ENCODE data around the gene RAB43. TPM values are rescaled to one million over a fixed set of nuclear protein-coding genes. Genes with fewer than 3 reads are reported as not detected.

RAB43 gene
- total RNA-seq, 1 donor from 2014 or later = 11.4 TPM

DNA sequence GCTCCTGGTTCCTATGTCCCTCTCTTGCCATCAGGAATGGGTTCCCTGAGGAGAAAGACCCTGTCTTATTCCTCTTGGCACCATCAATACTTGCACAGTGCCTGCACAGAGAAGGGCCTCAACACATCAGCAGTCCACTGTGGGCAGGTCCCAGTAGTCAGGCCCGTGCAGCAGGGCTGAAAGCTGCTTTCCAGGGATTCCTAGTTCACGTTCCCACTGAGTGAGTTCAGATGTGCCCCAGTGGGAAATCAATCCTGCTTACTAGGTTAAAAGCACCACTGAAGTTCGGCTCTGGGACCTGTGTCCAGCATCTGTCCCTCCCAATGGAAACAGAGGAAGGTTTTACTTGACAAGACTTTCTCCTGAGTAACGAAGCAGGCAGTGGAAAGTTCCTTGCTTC is 15.7 kb downstream of the RAB43 start:
- TF ChIP-seq, protein P1, sequence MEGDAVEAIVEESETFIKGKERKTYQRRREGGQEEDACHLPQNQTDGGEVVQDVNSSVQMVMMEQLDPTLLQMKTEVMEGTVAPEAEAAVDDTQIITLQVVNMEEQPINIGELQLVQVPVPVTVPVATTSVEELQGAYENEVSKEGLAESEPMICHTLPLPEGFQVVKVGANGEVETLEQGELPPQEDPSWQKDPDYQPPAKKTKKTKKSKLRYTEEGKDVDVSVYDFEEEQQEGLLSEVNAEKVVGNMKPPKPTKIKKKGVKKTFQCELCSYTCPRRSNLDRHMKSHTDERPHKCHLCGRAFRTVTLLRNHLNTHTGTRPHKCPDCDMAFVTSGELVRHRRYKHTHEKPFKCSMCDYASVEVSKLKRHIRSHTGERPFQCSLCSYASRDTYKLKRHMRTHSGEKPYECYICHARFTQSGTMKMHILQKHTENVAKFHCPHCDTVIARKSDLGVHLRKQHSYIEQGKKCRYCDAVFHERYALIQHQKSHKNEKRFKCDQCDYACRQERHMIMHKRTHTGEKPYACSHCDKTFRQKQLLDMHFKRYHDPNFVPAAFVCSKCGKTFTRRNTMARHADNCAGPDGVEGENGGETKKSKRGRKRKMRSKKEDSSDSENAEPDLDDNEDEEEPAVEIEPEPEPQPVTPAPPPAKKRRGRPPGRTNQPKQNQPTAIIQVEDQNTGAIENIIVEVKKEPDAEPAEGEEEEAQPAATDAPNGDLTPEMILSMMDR (conservative IDR thresholded peaks at IDR 0.05) = no peak
- no peak for DNase-seq (ENCODE audit: low read depth, low spot score)
- no peaks in the 10 kb centered on the region for H3K9me3 Mint-ChIP-seq
- no peak overlapping the region for H3K27ac Mint-ChIP-seq (ENCODE audit: unreplicated experiment)
- no peaks in the 10 kb centered on the region for H3K36me3 Mint-ChIP-seq (ENCODE audit: low read depth)
- H3K4me1 Mint-ChIP-seq = no peaks in the 10 kb centered on the region
- no peaks in the 10 kb centered on the region for H3K27me3 Mint-ChIP-seq (ENCODE audit: low read depth)
- no peak overlapping the region for H3K4me3 Mint-ChIP-seq

- H3K9me3 Mint-ChIP-seq = no peaks in the 10 kb centered on the region
- H3K27me3 Mint-ChIP-seq (ENCODE audit: low read depth) = no peaks in the 10 kb centered on the region
- TF ChIP-seq, protein P1 (conservative IDR thresholded peaks at IDR 0.05) = no peak
- H3K4me3 Mint-ChIP-seq = no peak overlapping the region
- H3K36me3 Mint-ChIP-seq (ENCODE audit: low read depth) = no peaks in the 10 kb centered on the region
- H3K4me1 Mint-ChIP-seq = no peaks in the 10 kb centered on the region
- no peak for DNase-seq (ENCODE audit: low read depth, low spot score)
- H3K27ac Mint-ChIP-seq (ENCODE audit: unreplicated experiment) = no peak overlapping the region
These were observed 17.0 kb downstream of the RAB43 start for GRCh38 chr3:129104498-129105079.

DNA sequence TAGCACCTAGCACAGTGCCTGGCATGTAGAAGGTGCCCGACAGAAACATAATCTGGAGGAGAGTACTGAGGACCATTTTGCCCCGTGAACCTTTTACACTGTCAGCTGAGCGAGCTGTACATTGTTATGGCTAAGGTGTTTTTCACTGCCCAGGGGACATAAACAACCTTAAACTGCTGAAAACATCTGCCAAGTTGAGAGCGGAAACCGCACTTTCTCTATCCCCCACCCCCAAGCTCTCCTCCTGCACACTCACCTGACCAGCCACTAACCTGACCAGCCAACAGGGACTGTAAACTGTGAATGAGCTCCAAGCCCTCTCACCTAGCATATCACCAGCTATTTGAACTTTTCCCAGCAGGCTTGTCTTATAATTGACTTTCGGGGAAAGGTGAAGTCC is 17.6 kb downstream of the RAB43 start:
- no peak for DNase-seq (ENCODE audit: low read depth, low spot score)
- no peaks in the 10 kb centered on the region for H3K4me1 Mint-ChIP-seq
- H3K36me3 Mint-ChIP-seq (ENCODE audit: low read depth) = no peaks in the 10 kb centered on the region
- no peak overlapping the region for H3K4me3 Mint-ChIP-seq
- H3K27me3 Mint-ChIP-seq (ENCODE audit: low read depth) = no peaks in the 10 kb centered on the region
- H3K9me3 Mint-ChIP-seq = no peaks in the 10 kb centered on the region
- TF ChIP-seq, protein P1 (conservative IDR thresholded peaks at IDR 0.05) = no peak
- H3K27ac Mint-ChIP-seq (ENCODE audit: unreplicated experiment) = peak overlapping the region; percentile 67

DNA sequence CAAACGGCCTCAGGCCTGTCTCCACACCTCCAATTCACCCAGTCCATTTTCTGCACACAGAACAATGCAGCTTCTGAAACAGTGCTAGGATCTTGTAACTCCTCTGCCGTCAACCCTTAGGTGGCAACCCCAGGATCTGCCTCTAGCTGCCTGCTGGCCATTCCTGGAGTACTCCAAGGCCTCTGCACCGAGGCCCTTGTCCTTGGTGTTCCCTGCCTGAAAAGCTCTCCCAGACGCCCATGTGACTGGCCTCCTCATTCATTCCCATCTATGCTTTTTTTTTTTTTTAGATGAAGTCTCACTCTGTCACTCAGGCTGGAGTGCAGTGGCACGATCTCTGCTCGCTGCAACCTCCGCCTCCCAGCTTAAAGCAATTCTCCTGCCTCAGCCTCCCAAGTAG is 18.3 kb downstream of the RAB43 start:
- TF ChIP-seq, protein P1 (conservative IDR thresholded peaks at IDR 0.05) = no peak
- Mint-ChIP-seq H3K9me3 (peaks cover 1% of the 10 kb centered on the region), H3K4me1 (no peaks in the 10 kb centered on the region), H3K36me3 (ENCODE audit: low read depth) (peaks cover 2% of the 10 kb centered on the region), H3K4me3 (no peak overlapping the region), H3K27me3 (ENCODE audit: low read depth) (no peaks in the 10 kb centered on the region), H3K27ac (ENCODE audit: unreplicated experiment) (no peak overlapping the region)
- DNase-seq (ENCODE audit: low read depth, low spot score) = no peak

GRCh38 chr3:129101370-129102138 is 20.1 kb downstream of the RAB43 start:
- no peak overlapping the region for H3K4me3 Mint-ChIP-seq
- H3K27ac Mint-ChIP-seq (ENCODE audit: unreplicated experiment) = peak overlapping the region; percentile 46
- H3K9me3 Mint-ChIP-seq = peaks cover 3% of the 10 kb centered on the region
- no peaks in the 10 kb centered on the region for H3K27me3 Mint-ChIP-seq (ENCODE audit: low read depth)
- H3K4me1 Mint-ChIP-seq = no peaks in the 10 kb centered on the region
- TF ChIP-seq, protein P1 (conservative IDR thresholded peaks at IDR 0.05) = no peak
- DNase-seq (ENCODE audit: low read depth, low spot score) = no peak
- peaks cover 12% of the 10 kb centered on the region for H3K36me3 Mint-ChIP-seq (ENCODE audit: low read depth)

All from neural crest cell (in vitro differentiated cells).